Activated CD4-positive, alpha-beta T cell treated with anti-CD3 and anti-CD28 coated beads, Interleukin-2, amount 10 ng/mL, durations not matched to agents 24 days and 14 days (primary cell): Measurements from ENCODE around the gene HOXD3. TPM values are rescaled to one million over a fixed set of nuclear protein-coding genes. Genes with fewer than 3 reads are reported as not detected.

Source experiments
- DNase-seq: peaks from one replicate; pipeline ENCODE4 v3.0.0; 2022
- H3K27ac Mint-ChIP-seq: one replicate; pipeline ENCODE4 v1.8.0; 2022; ENCODE audit warnings: mild to moderate bottlenecking, mixed read lengths
- H3K27me3 Mint-ChIP-seq: one replicate; pipeline ENCODE4 v1.8.0; 2022; ENCODE audit warnings: mixed read lengths
- H3K36me3 Mint-ChIP-seq: one replicate; pipeline ENCODE4 v1.8.0; 2022; ENCODE audit warnings: low read depth, mild to moderate bottlenecking, mixed read lengths
- H3K4me1 Mint-ChIP-seq: one replicate; pipeline ENCODE4 v1.8.0; 2021; ENCODE audit warnings: mixed read lengths
- H3K4me3 Mint-ChIP-seq: one replicate; pipeline ENCODE4 v1.8.0; 2022; ENCODE audit warnings: mild to moderate bottlenecking, moderate library complexity, mixed read lengths
- H3K9me3 Mint-ChIP-seq: one replicate; pipeline ENCODE4 v1.8.0; 2021; ENCODE audit warnings: mixed read lengths
- intact Hi-C: fragments of 100-400 bp; cut with micrococcal nuclease; formaldehyde crosslinking; loops from one replicate; pipeline ENCODE4 v1.15.1; 2023
- total RNA-seq: library from RNA; stranded (reverse); gene quantifications from 2 replicates; pipeline ENCODE4 v1.2.3, GENCODE V29; 2022

The HOXD3 gene
- total RNA-seq, 1 donor from 2014 or later, result not detected

DNA sequence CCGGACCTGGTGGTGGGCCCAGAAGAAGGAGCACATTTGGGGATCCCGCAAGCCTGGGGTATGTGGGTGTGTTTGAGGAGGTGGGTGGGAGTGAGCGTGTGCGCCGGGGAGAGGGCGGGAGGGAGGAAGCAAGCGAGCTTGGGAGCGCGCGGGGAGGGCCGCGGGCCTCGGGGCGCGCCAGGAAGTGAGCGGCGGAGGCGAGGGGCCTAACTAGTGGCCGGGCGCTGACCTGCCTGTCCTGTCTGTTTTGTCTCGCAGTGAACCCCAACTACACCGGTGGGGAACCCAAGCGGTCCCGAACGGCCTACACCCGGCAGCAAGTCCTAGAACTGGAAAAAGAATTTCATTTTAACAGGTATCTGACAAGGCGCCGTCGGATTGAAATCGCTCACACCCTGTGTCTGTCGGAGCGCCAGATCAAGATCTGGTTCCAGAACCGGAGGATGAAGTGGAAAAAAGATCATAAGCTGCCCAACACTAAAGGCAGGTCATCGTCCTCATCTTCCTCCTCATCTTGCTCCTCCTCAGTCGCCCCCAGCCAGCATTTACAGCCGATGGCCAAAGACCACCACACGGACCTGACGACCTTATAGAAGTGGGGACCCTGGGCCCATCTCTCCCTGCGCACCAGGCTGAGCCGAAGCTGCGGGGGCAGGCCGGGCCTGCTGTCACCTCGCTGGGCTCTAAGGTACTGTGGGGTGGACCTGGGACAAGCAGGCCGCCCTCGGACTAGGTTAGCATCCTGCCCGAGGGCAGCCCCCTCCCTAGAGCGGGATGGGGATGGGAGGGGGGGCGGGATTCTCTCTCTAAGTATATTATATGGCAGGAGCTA is 4.5 kb upstream of the HOXD3 start:
- DNase-seq, result no peak
- H3K4me1 Mint-ChIP-seq, result peaks cover 2% of the 10 kb centered on the region
- intact Hi-C loops, result no loop called here
- H3K27ac Mint-ChIP-seq, result no peak overlapping the region
- H3K36me3 Mint-ChIP-seq, result no peaks in the 10 kb centered on the region
- peaks cover 82% of the 10 kb centered on the region for H3K27me3 Mint-ChIP-seq
- H3K9me3 Mint-ChIP-seq, result peaks cover 3% of the 10 kb centered on the region
- no peak overlapping the region for H3K4me3 Mint-ChIP-seq

DNA sequence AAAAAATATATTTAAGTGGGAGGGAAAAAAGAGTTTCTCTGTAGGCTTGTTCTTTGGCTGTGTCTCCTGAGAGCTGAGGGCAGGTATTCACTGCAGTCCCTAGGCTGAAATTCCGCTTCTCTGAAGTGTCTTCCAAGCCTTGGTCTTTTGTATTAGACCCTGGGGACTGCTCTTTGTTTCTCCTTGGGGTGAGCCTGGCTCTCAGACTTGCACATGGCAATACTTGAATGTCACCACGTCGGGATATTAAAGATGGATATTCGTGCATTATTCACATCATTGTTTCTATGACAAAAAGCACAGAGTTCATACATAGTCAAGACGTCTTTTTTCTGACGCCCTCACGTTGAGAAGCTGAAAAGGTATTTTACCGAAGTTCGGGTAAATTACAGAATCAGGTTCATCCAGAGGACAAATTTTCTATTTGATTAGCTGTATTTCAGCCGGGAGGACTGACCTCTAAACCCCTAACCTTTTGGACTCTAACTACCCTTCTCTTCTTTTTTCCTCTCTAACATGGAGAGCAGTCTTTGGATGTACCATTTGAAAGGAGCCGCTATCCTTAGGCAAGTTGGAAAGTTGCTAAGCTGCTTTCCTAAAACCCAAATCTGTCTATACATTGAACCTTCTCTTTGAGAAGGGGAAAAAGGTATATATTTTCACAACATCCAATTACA is 2.4 kb upstream of the HOXD3 start:
- Mint-ChIP-seq H3K4me1 (peaks cover 2% of the 10 kb centered on the region), H3K27me3 (peaks cover 79% of the 10 kb centered on the region), H3K27ac (no peak overlapping the region), H3K9me3 (peaks cover 3% of the 10 kb centered on the region), H3K4me3 (no peak overlapping the region), H3K36me3 (no peaks in the 10 kb centered on the region)
- DNase-seq, result no peak
- intact Hi-C loops, result no loop called here

DNA sequence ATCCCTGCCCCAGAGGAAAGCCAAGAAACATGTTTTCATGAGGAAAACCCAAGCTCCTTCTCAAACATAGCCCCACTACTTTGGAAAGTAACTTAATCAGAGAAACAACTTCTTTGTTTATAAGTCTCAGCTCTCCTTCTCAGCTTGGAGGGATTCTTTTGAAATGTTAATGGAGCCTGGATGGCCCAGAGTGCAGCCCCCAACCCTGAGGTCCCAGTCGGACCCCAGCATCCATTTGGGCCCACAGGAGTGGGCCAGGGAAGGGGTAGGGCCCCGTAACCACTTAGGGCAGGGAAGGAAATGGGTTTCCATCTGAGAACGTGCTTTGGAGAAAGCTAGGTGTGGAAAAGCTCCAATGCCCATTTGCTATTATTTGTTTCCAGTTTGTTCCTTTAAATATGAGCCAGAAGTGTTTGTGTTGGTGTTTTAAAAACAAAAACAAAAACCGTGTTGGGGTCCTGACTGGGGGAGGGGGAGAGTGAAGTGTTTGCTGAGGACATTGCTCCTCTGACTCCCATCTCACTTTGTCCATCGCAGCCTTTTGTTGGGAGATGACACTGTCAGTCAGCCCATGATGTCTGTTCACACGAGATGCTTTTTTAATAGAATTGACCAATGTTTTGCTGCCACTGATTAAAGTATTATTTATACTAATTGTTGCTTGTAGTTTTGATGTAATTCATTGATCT is 1.6 kb upstream of the HOXD3 start:
- H3K36me3 Mint-ChIP-seq, result no peaks in the 10 kb centered on the region
- H3K4me3 Mint-ChIP-seq, result no peak overlapping the region
- no peak overlapping the region for H3K27ac Mint-ChIP-seq
- peaks cover 2% of the 10 kb centered on the region for H3K4me1 Mint-ChIP-seq
- intact Hi-C loops, result loop anchor here (2.0 kb wide), 1 partner anchor 17 kb away; no protein-coding TSS in a partner anchor
- peaks cover 77% of the 10 kb centered on the region for H3K27me3 Mint-ChIP-seq
- no peak for DNase-seq
- peaks cover 3% of the 10 kb centered on the region for H3K9me3 Mint-ChIP-seq

DNA sequence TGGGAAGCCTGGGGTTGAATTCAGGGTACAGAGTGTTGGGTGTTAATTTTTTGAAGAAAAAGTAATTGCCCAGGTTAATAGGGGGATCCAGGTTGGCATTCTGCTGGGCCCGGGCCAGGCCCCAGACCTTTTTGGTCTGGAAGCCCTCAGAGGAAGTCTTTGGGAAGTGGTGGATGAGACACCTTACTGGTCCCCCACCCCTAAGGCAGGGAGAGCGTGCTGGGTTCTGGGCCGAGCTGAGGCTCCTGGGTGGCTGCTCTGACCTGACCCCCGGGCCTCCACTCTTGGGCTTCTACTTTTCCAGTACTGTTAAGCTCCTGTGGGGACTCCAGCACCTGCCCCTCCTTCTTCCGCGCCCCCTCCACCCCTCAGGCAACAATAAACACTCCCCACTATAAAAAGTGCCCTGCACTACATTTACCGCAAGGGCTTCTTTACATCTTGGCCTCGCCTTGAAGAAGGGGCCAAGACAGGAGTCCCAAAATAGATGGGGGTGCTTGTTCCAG is 753 bp upstream of the HOXD3 start:
- H3K27ac Mint-ChIP-seq, result no peak overlapping the region
- intact Hi-C loops, result loop anchor here (2.0 kb wide), 1 partner anchor 18 kb away; no protein-coding TSS in a partner anchor
- peaks cover 7% of the 10 kb centered on the region for H3K9me3 Mint-ChIP-seq
- H3K4me3 Mint-ChIP-seq, result no peak overlapping the region
- peaks cover 2% of the 10 kb centered on the region for H3K4me1 Mint-ChIP-seq
- H3K36me3 Mint-ChIP-seq, result no peaks in the 10 kb centered on the region
- H3K27me3 Mint-ChIP-seq, result peaks cover 76% of the 10 kb centered on the region
- no peak for DNase-seq

DNA sequence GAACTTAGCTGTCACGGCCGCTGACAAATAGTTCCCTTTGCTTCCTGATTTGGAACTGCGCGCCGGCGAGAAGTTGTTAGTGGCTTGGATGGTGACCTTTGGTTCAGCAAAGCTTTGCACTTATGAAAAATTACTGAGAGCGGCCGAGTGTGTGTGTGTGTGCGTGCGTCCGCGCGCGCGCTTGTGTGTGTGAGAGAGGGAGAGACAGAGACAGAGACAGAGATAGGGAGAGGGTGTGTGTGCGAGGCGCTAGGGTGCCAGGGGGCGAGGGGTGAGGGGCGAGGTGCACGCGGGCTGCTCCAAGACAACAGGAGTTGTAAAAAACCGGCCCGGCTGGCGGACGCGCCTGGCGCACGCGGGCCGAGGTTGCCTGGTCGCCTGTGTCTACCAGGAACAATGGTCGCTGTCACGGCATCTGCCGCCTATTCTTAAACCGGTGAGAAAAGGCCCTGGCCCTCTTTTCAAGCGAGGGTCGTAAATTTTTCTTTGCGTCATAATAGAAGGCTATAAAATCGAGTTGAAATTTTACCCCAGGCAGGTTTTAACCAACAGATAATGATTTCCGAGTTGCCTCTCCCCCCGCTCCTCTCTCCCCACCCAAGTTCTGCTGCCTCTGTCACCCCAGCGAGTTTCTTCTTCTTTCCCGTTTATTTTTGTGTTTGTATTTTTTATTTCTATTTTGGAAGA is 535 bp downstream of the HOXD3 start:
- peaks cover 2% of the 10 kb centered on the region for H3K4me1 Mint-ChIP-seq
- no peak overlapping the region for H3K4me3 Mint-ChIP-seq
- peak; percentile 66 for DNase-seq
- peak overlapping the region; percentile 72 for H3K27ac Mint-ChIP-seq
- intact Hi-C loops, result loop anchor here (2.0 kb wide), 2 partner anchors 19 to 47 kb away; no protein-coding TSS in a partner anchor
- H3K9me3 Mint-ChIP-seq, result peaks cover 7% of the 10 kb centered on the region
- H3K27me3 Mint-ChIP-seq, result peaks cover 82% of the 10 kb centered on the region
- no peaks in the 10 kb centered on the region for H3K36me3 Mint-ChIP-seq

DNA sequence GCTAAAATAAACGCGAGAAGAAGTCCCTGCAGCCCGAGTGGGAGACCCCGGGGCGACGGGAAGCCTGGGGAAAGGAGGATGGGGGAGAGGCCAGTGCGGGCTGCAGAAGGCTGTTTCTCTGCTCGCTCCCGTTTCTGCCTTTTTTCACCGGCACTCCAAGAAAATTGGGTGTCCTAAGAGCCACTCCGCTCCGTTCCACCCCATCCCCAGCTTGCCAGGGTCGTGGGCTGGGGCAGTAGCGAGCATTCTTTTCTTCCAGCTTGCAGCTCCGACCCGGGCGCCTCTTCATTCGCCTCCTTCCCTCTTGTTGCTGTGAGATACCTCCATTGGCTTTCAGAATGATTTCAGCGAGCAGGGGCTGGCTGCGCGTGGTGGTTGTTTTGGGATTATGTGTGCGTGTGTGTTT is 1.1 kb downstream of the HOXD3 start:
- H3K36me3 Mint-ChIP-seq, result no peaks in the 10 kb centered on the region
- H3K4me1 Mint-ChIP-seq, result peaks cover 2% of the 10 kb centered on the region
- intact Hi-C loops, result loop anchor here (2.0 kb wide), 1 partner anchor 47 kb away; no protein-coding TSS in a partner anchor
- no peak overlapping the region for H3K4me3 Mint-ChIP-seq
- H3K27me3 Mint-ChIP-seq, result peaks cover 82% of the 10 kb centered on the region
- H3K27ac Mint-ChIP-seq, result no peak overlapping the region
- H3K9me3 Mint-ChIP-seq, result peaks cover 7% of the 10 kb centered on the region
- DNase-seq, result no peak

DNA sequence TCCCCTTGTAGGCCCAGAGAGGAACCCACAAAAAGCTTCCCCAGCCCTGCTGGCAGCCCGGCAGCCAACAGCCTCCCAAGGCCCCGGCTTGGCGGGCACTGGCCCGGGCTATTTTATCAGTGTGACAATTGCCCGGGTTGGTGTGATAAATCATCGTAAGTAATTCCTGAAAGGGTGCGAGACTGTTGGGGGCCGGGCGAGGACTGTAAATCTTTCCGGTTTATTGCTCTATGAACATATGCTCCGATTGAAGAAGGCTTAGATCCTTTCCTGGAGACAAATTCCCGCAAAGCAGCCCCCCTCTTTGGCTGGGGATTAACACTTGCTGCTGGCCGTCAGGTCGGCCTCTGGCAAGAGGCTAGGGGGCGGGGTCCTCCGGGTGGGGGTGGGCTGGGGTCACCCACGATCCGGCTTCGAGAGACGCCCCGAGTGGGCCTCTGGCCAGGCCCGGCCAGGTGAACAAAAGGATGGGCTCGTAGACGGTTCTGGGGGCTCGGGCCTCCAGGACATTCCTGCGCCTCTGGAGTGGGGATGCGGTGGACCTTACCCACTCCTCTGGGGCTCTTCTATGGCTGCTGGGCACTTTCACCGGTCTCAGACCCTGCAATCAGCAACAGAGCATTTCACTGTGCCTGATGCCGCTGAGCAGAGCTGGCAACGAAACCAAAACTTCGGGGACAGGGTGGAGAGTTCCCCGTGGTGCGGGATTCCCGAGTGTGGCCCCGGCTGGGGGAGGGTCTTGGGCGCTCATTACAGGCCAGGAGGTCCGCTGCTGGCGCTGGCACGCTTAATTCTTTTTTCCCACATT is 2.0 kb downstream of the HOXD3 start:
- H3K4me3 Mint-ChIP-seq, result no peak overlapping the region
- H3K27ac Mint-ChIP-seq, result peak overlapping the region; percentile 58
- H3K27me3 Mint-ChIP-seq, result peaks cover 85% of the 10 kb centered on the region
- intact Hi-C loops, result loop anchor here (2.0 kb wide), 1 partner anchor 48 kb away; no protein-coding TSS in a partner anchor
- peak; percentile 53 for DNase-seq
- H3K9me3 Mint-ChIP-seq, result peaks cover 12% of the 10 kb centered on the region
- peaks cover 3% of the 10 kb centered on the region for H3K36me3 Mint-ChIP-seq
- peaks cover 2% of the 10 kb centered on the region for H3K4me1 Mint-ChIP-seq

DNA sequence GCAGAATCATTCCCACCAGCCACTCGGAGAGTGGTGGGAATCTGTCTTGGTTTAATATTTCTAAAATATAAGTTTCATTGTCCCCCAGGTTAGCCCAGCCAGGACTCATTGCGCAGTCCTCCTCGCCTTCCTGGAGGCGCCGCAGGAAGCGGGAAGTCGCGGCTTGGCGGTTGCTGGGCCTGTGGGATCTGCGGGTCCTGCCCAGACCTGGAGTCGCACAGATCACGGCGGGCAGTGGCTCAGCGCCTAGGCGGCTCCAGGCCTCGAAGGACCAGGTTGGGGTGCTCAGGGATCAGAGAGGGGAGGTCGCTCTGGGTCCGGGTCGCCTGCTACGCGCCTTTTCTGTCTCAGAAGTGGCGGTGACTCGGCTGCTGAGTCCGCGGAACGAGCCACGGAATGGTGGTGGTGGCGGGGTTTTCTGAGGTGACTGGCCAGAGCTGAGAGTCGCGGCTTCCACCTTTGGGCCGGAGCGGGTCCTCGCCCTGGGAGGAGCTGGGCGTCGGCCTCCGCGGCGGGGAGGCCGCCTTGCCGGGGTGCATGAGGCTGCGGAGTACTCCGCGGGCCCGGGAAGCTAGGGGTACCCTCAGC is 2.6 kb downstream of the HOXD3 start:
- Mint-ChIP-seq H3K36me3 (peaks cover 5% of the 10 kb centered on the region), H3K27me3 (peaks cover 85% of the 10 kb centered on the region), H3K27ac (no peak overlapping the region), H3K4me1 (peaks cover 2% of the 10 kb centered on the region), H3K4me3 (no peak overlapping the region), H3K9me3 (peaks cover 16% of the 10 kb centered on the region)
- intact Hi-C loops, result loop anchor here (2.0 to 5.0 kb wide), 4 partner anchors 32 to 1827 kb away; partner anchors contain the start of genes HOXD8 and SP9
- peak; percentile 54 for DNase-seq

DNA sequence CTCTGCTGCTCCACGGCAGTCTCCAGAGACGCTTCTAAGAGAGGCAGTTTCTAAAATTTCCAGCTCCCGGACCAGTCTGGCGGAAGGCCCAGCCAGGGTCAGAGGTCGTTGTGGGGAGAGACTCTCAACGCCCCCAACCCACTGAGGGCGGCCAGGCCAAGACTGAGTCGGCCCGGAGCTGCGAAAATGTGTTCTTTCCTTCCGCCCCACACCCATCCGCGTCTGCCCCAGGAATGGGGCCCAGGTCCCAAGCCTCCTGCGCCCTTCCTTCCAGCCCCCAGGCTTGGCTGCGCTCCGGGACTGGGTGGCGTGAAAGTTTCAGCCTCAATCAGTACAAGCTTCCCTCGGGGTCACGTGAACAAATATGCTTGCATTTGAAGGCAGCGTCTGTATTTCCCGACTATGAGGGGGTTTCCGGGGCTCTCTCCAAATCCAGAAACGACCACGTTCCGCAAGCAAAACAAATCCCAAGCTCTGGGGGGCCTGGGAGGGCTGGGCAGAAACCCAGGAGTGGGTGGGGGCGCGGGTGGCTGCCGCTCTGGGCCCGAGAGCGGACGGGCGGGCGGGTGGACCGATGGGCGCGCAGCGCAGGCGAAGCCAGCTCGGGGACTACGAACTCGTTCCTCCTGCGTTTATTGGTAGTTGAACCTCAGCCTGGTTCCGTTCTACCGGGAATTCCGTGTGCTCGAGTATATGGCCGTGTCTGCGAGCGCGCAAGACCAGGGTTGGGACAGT is 3.3 kb downstream of the HOXD3 start:
- Mint-ChIP-seq H3K27ac (no peak overlapping the region), H3K4me3 (no peak overlapping the region)
- intact Hi-C loops, result loop anchor here (2.0 to 5.0 kb wide), 3 partner anchors 33 to 1828 kb away; partner anchors contain the start of genes HOXD8 and SP9

DNA sequence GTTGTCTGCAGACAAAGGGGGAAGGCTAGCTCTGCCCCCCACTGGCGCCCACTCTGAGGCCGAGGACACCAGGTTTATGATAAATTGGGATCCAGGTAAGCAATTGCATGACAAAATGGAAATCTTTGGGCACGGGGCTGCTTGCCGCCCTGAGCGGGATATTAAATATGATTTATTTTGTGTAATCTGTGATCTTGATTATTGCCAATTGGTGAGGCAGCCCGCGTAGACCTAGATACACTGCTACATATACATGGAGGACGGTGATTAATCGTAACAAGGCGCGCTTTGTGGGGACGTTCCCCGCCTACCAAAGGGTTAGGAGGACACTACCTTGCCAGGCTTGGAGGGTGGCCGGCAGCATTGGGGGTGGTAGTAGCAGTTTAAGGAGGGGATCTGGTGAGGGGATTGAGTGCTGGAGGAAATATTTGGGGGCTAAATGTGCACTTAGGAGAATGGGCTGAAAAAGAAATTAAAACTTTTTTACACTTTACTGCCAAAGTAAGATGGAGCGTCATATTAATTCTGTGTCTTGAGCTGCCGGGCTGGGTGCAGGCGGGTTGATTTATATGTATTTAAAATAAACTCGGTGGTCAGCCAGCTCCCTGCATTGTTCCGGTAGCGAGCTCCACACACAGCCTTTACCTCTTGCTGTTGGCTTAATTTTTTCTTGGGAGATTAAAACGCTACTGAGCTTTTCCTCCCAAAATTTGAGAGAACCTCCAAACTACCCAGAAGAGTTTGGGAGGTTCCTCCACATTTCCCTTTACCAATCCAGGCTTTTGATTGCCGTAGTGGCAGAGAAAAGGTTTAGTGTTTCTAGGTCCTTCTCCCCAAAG is 4.1 kb downstream of the HOXD3 start:
- peak; percentile 54 for DNase-seq
- Mint-ChIP-seq H3K27me3 (peaks cover 84% of the 10 kb centered on the region), H3K9me3 (peaks cover 16% of the 10 kb centered on the region), H3K4me3 (no peak overlapping the region), H3K27ac (no peak overlapping the region), H3K36me3 (peaks cover 5% of the 10 kb centered on the region), H3K4me1 (peaks cover 2% of the 10 kb centered on the region)
- intact Hi-C loops, result loop anchor here (2.0 to 5.0 kb wide), 3 partner anchors 34 to 1829 kb away; partner anchors contain the start of genes HOXD8 and SP9

More for the DNA sequence above, 3.3 kb downstream of the HOXD3 start:
- H3K27me3 Mint-ChIP-seq, result peaks cover 83% of the 10 kb centered on the region
- DNase-seq, result no peak
- H3K36me3 Mint-ChIP-seq, result peaks cover 5% of the 10 kb centered on the region
- peaks cover 16% of the 10 kb centered on the region for H3K9me3 Mint-ChIP-seq
- H3K4me1 Mint-ChIP-seq, result peaks cover 2% of the 10 kb centered on the region
